NCI-H748 (cell line): Measurements from ENCODE around the gene SLC34A1.

Experiments used
- DNase-seq: peaks from one replicate; lab custom pipeline; 2025; ENCODE audit not compliant: unreplicated experiment; lab: John Stamatoyannopoulos, UW

SLC34A1 gene

GRCh38 chr5:177444106-177445051 is 60.1 kb downstream of the SLC34A1 start:
- DNase-seq = no peak

GRCh38 chr5:177445052-177445916 is 61.0 kb downstream of the SLC34A1 start:
- DNase-seq = no peak

- DNase-seq = no peak
Measured at GRCh38 chr5:177445917-177446199, 61.6 kb downstream of the SLC34A1 start.

- peak; percentile 85 for DNase-seq
Measured at GRCh38 chr5:177446200-177447065, 62.2 kb downstream of the SLC34A1 start, which contains the start of gene PRR7. Gene PRR7 (plus strand): TSS chr5:177446814. CDS start chr5:177455068, 8,254 bp downstream.

GRCh38 chr5:177447066-177447610 is 62.9 kb downstream of the SLC34A1 start:
- DNase-seq = peak; percentile 92

GRCh38 chr5:177447611-177448243 is 63.5 kb downstream of the SLC34A1 start:
- peak; percentile 77 for DNase-seq
